ENCODE data around the gene COL8A1.

Gene COL8A1

DNA sequence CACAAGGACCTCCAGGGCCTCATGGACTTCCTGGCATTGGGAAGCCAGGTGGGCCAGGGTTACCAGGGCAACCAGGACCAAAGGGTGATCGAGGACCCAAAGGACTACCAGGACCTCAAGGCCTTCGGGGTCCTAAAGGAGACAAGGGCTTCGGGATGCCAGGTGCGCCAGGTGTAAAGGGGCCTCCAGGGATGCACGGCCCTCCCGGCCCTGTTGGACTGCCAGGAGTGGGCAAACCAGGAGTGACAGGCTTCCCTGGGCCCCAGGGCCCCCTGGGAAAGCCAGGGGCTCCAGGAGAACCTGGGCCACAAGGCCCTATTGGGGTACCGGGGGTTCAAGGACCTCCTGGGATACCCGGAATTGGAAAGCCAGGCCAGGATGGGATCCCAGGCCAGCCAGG is 156.1 kb downstream of the COL8A1 start:
- no peak for DNase-seq (ENCODE audit: low read depth)
- no peak overlapping the region for H3K4me3 ChIP-seq (ENCODE audit: control insufficient read depth, low read depth, low read length)
- TF ChIP-seq, protein P1, sequence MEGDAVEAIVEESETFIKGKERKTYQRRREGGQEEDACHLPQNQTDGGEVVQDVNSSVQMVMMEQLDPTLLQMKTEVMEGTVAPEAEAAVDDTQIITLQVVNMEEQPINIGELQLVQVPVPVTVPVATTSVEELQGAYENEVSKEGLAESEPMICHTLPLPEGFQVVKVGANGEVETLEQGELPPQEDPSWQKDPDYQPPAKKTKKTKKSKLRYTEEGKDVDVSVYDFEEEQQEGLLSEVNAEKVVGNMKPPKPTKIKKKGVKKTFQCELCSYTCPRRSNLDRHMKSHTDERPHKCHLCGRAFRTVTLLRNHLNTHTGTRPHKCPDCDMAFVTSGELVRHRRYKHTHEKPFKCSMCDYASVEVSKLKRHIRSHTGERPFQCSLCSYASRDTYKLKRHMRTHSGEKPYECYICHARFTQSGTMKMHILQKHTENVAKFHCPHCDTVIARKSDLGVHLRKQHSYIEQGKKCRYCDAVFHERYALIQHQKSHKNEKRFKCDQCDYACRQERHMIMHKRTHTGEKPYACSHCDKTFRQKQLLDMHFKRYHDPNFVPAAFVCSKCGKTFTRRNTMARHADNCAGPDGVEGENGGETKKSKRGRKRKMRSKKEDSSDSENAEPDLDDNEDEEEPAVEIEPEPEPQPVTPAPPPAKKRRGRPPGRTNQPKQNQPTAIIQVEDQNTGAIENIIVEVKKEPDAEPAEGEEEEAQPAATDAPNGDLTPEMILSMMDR (IDR thresholded peaks at IDR 0.05; ENCODE audit: control insufficient read depth, insufficient read depth, low read depth, low read length, missing control alignments): no peak

DNA sequence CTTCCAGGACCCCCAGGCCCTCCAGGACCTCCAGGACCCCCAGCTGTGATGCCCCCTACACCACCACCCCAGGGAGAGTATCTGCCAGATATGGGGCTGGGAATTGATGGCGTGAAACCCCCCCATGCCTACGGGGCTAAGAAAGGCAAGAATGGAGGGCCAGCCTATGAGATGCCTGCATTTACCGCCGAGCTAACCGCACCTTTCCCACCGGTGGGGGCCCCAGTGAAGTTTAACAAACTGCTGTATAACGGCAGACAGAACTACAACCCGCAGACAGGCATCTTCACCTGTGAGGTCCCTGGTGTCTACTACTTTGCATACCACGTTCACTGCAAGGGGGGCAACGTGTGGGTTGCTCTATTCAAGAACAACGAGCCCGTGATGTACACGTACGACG is 157.2 kb downstream of the COL8A1 start:
- H3K4me3 ChIP-seq (ENCODE audit: control insufficient read depth, low read depth, low read length): no peak overlapping the region
- TF ChIP-seq, protein P1 (IDR thresholded peaks at IDR 0.05; ENCODE audit: control insufficient read depth, insufficient read depth, low read depth, low read length, missing control alignments): no peak
- DNase-seq (ENCODE audit: low read depth): no peak

DNA sequence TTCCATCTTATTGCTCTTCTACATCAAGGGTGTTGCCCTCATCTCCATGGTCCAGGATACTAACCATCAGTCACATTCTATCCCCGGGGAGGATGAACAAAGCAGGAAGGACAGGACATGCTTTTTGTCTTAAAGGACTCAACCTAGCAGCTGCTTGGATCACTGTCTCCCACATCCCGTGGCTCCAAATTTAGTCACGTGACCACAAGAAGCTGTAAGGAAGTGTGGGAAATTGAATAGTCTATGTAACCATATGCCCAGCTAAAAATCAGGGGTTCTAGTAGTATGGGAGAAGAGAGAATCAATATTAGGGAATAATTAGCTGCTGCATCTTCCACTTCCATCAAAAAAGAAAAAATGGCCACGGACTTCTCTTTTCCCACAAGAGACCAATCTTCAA is 161.0 kb downstream of the COL8A1 start:
- no peak for DNase-seq (ENCODE audit: low read depth)
- TF ChIP-seq, protein P1 (IDR thresholded peaks at IDR 0.05; ENCODE audit: control insufficient read depth, insufficient read depth, low read depth, low read length, missing control alignments): no peak
- no peak overlapping the region for H3K4me3 ChIP-seq (ENCODE audit: control insufficient read depth, low read depth, low read length)

DNA sequence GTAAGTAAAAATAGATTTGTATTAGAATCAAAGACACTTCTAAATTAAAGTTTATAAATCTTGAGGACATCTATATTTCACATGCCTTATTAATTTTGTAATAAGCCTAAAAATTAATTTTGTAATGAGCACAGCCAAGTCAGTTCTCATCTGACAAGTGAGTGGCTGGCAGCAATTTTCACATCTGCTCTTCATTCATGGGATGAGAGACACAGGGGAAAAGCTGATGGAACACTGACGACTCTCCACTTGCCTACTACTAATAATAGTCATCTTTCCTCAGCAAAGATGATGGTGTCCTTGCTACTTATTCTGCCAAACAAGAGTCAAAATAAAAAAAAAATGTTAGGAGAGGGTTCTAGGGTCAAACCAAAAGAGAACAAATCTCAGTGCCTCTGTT is 164.9 kb downstream of the COL8A1 start:
- H3K4me3 ChIP-seq (ENCODE audit: control insufficient read depth, low read depth, low read length): no peak overlapping the region
- TF ChIP-seq, protein P1 (IDR thresholded peaks at IDR 0.05; ENCODE audit: control insufficient read depth, insufficient read depth, low read depth, low read length, missing control alignments): no peak
- DNase-seq (ENCODE audit: low read depth): no peak

DNA sequence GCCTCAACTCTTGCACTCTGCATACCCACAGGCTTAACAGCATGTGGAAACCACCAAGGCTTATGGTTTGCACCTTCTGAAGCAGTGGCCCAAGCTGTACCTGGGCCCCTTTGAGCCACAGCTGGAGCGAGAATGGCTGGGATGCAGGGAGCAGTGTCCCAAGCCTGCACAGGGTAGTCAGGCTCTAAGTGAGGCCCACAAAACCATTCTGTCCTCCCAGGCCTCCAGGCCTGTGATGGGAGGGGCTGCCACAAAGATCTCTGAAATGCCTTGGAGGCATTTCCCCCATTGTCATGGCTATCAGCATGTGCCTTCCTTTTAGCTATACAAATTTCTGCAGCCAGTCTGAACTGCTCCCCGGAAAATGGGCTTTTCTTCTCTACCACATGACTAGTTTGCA is 166.8 kb downstream of the COL8A1 start:
- DNase-seq (ENCODE audit: low read depth): no peak
- TF ChIP-seq, protein P1 (IDR thresholded peaks at IDR 0.05; ENCODE audit: control insufficient read depth, insufficient read depth, low read depth, low read length, missing control alignments): no peak
- no peak overlapping the region for H3K4me3 ChIP-seq (ENCODE audit: control insufficient read depth, low read depth, low read length)

DNA sequence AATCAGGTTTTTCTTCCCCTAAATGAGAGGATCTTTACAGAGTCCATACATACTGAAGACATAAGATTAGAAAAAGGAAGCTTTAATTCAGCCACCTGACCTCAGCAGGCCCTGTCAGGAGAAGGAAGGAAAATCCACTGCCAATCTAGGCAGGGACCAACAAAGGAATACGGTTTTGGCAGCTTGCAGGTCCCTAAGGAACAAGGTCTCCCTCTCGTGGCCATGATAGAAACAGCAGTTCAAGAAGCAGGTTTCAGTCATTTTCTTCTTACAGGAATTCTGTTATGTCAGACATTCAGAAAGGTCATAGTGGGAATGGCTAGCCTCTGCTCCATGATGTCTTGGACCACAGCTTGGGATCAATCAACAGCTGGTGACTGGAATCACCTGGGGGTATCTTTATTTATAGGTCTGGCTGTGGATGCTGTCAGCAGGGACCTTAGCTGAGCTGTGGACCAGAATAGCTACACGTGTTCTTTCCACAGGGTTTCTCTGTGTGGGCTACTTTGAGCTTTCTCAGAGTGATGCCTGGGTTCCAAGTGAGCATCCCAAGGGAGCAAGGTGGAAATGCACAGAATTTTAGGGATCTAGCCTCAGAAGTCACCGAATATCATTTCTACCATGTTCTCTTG is 169.9 kb downstream of the COL8A1 start:
- TF ChIP-seq, protein P1 (IDR thresholded peaks at IDR 0.05; ENCODE audit: control insufficient read depth, insufficient read depth, low read depth, low read length, missing control alignments): peak; percentile 83
- DNase-seq (ENCODE audit: low read depth): peak; percentile 60

More for the DNA sequence above, 169.9 kb downstream of the COL8A1 start:
- H3K4me3 ChIP-seq (ENCODE audit: control insufficient read depth, low read depth, low read length): no peak overlapping the region
